Keratinocyte (primary cell): ENCODE data around the gene EXD2.

Experiments
- CTCF ChIP-seq, 3 experiments: IDR thresholded peaks in 1 of 3; conservative IDR thresholded peaks in 1 of 3; optimal IDR thresholded peaks in 1 of 3; 2 replicates in 2 of 3; 3 replicates in 1 of 3; pipeline versions ENCODE3 to v1.5.1; 2011; ENCODE audit warnings: low read length in 3 of 3, mild to moderate bottlenecking in 3 of 3, moderate library complexity in 2 of 3, control low read depth in 1 of 3, inconsistent platforms in 1 of 3; ENCODE audit not compliant: insufficient read depth in 2 of 3; ENCODE audit errors: extremely low read depth in 1 of 3
- EZH2 ChIP-seq: IDR thresholded peaks from one replicate; pipeline ENCODE4 v1.6.1; 2012; ENCODE audit warnings: inconsistent platforms, mild to moderate bottlenecking, low read length, moderate library complexity

- TF ChIP-seq CTCF (optimal IDR thresholded peaks at IDR 0.05 in 1 of 3, IDR thresholded peaks at IDR 0.05 in 1 of 3, conservative IDR thresholded peaks at IDR 0.05 in 1 of 3; ENCODE audit: extremely low read depth in 1 of 3, insufficient read depth in 2 of 3, low read length in 3 of 3) (no peak), EZH2 (peak; percentile 6)
Measured at GRCh38 chr14:69261761-69262331, 70.5 kb downstream of the EXD2 start.
